CD4-positive, alpha-beta T cell treated with Interleukin-4 for 4 hours (primary cell): ENCODE measurements around the gene MSL1.

Experiments used
- DNase-seq: peaks from one replicate; pipeline ENCODE4 v3.0.0-alpha.2; 2020

Gene MSL1

GRCh38 chr17:40105861-40106759 is 15.7 kb upstream of the MSL1 start:
- no peak for DNase-seq

GRCh38 chr17:40106760-40107521 is 14.8 kb upstream of the MSL1 start:
- DNase-seq, result peak; percentile 21

GRCh38 chr17:40107522-40108174 is 14.1 kb upstream of the MSL1 start:
- no peak for DNase-seq

DNA sequence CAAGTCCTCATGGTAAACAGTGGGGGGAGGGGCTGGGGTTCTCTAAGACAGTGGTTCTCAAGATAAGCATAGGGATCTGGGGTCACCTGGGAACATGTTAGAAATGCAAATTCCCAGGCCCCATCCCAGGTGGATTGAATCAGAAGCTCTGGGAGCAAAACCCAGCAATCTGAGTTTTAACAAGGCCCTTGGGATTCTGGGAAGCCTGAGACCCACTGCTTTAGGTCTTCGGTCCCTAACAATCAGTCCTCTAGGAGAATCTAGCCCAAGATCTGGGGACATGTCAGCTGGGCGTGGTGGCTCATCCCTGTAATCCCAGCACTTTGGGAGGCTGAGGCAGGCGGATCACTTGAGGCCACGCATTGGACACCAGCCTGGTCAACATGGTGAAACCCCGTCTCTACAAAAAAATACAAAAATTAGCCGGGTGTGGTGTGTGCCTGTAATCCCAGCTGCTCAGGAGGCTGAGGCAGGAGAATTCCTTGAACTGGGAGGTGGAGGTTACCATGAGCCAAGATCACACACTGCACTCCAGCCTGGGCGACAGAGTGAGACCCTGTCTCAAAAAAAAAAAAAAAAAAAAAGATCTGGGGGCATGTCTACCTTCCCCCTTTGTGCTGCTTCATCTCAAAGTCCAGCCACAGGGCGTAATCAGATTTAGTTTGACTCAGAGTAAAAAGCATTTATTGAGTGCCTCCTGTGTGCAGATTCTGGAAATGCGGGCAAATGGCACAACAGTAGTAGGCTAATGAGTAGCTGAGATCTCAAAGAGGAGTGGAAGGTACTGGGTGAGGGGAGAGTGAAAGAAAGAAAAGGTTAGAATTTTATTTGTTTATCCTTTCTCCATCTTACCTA is 12.6 kb upstream of the MSL1 start:
- DNase-seq, result peak; percentile 27

DNA sequence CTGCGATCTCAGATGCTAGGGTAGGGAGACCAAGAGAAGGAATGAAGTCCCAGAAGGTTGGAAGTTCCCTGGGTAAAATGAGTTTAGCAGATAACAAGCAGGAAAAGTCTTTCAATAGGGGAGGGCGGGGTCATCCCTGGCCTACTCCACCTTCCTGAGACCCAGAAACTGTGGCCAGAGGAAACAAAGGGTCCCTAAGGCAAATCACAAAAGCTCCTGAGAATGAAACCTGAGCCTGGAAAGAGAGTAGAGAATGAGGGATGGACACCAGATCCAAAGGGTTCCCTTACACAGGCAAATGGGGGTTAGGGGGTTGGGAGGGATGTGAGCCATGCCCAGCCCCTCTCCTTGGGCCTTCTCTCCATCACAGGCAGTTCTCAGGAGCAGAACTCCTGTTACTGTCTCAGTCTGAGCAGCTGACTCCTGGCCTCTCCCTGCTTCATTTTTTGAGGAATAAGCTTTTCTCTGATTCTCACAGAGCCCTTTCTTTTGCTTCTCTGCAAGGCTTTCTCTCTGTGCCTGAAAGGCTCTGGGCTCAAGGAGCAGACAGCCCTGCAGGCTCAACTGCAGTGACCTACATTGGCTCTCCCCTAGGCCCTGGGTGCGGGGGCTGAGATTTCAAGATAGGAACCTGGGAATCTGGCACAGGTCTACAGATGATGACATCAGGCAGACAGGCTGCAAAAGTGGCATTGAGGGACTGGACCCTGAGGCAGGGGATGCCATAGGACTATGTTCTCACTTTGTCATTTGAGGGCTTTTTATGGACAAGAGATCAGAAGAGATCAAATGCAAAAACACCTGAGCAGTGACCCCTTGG is 11.5 kb upstream of the MSL1 start:
- DNase-seq, result no peak

DNA sequence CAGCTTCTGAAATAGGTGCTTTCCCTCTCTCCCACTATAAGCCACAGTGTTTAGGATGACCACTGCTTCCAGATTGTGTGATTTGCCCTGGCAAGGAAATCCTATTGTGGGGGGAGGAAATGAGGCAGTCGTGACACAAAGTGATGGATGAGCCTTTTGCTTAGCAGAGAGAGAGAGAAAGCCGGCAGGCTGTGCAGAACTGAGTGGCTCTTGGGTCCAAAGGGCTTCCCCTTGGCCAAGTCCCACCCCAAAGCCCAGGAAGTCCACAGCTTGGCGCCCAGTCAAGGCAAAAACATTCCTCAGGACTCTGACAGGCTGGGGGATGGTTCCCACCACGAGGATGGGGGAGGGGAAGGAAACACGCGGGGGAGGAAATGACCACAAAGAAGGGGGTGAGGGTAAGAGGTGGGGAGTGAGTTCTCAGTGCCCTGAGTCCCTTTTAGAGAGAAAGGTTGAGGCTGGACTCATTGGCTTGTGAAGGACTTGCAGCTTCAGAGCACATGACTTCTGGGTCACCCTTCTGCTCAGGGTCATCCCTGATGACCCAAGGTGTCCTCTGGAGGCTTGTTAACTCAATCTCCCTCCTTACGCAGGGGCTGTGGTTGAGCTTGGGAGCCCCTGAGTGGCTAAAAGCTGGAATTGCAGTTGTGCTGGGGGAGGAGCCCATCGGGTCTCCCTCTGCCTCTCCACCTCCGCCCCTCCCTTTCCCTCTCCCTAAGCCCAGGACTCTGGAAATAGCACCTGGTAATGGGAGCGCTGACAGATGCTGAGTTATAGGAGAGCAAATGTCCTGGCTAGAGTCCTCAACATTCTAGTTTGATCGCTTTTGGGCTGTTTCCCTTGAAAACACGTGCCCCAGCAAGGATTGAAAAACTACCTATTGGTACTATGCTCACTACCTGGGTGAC is 10.3 kb upstream of the MSL1 start:
- peak; percentile 73 for DNase-seq

GRCh38 chr17:40112191-40112711 is 9.5 kb upstream of the MSL1 start:
- DNase-seq, result no peak

GRCh38 chr17:40112718-40113109 is 9.1 kb upstream of the MSL1 start:
- DNase-seq, result no peak

DNA sequence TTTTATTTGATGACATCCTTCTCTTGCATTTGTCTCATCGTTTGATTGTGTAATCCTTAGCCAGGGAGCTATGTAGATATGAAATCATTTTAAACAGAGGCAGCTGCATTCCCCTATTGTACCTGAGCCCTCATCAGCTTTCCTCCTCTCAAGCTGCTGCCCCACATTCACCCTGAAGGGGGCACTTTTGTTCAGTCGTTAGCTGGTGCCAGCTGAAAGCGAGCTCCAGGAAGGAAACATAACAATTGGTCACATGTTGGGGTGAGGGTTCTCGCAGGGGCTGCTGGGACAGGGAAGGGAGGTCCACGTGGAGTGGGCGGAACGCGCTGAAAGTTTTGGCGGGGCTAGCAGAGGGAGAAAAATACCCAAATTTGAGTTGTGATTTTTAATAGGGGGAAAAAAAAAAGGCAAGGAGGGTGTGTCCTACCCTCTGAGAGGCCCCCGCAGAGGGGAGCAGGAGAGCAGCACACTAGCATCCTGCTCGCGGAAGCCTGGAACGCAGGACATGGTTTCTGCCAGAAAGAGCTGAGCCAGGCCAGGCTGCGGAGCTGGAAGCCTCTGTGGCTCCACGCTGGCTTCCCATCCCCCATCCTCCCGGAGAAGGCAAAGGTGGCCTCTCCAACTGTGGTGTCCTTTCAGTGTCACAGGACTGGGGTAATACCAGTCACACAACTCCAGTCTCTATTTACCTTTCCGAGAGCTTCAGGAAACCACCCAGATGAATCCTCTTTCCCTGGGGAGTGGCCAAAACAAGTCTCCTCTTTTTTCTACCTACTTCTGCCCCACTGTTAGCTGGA is 8.5 kb upstream of the MSL1 start:
- peak; percentile 95 for DNase-seq

DNA sequence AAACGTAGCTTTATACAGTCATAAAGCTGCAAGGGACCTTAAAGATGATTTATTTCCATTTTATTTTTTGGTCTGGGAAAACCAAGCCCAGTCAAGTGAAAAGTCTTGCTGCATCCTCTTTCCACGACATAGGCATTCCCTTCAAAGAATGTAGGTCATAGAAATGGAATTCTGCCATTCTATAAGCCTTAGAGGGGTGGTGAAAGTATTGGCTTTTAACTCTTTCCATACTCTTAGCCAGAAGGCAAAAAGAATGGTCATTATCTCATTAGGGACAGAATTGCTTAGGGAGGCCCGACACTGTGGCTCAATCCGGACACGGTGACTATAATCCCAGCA is 7.9 kb upstream of the MSL1 start:
- DNase-seq, result no peak

DNA sequence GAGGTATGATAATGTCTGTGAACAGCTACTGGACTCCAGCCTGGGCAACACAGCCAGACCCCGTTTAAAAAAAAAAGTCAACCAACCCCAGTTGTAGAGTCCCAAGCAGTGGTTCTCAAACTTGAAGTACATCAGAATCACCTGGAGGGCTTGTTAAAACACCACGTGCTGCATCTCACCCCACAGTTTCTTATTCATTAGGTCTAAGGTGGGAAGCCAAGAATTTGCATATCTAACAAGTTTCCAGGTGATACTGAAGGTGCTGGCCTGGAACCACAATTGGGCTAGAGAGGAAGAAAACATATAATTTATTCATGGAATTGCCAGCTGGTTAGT is 6.7 kb upstream of the MSL1 start:
- DNase-seq, result no peak

DNA sequence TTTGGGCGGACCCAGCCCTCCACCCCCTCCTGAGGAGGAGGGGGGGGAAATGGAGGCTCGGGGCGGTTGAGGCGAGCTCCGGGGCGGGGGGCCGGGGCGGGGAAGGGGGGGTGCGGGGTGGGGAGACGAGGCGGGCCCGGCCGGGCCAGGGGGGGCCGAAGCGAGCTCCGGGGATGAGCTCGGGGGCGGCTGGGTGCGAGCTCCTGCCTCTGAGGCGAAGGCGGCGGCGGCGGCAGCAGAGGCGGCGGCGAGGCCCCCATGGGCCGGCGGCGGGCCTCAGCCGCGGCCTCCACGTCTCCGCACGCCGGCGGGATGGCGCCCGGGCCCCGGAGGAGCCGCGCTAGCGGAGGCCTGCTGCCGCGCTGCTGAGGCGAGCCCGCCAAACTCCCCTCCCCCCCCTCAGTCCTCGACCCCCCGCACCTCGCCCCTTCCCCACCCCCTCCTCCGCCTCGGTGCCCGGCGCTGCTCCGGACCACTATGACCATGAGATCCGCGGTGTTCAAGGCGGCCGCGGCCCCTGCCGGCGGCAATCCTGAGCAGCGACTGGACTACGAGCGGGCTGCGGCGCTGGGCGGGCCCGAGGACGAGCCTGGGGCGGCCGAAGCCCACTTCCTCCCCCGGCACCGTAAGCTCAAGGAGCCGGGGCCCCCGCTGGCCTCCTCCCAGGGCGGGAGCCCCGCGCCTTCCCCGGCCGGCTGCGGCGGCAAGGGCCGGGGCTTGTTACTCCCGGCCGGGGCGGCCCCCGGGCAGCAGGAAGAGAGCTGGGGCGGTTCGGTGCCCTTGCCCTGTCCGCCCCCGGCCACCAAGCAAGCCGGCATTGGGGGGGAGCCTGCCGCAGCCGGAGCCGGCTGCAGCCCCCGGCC is 596 bp downstream of the MSL1 start:
- no peak for DNase-seq

- DNase-seq, result peak; percentile 40
These were observed 1.4 kb downstream of the MSL1 start for GRCh38 chr17:40122999-40123810.

DNA sequence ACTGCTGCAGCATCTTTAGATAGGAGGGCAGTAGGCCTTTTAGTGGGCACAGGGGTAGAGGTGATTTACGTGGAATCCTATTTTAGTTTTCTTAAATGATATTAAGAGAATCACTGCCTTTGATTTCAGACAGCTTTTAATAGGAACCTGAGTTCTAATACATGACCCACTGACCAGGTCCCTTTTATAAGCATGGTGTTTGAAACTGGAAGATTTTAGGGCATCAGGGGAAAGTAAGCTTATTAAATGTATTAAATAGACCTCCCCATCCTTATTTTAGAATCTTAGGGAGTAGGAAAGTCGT is 2.0 kb downstream of the MSL1 start:
- no peak for DNase-seq

- no peak for DNase-seq
These were observed 2.7 kb downstream of the MSL1 start for GRCh38 chr17:40124279-40125141.

GRCh38 chr17:40129498-40129897 is 7.7 kb downstream of the MSL1 start:
- no peak for DNase-seq
